Activated CD4-positive, alpha-beta T cell treated with anti-CD3 and anti-CD28 coated beads, Interleukin-2, amount 50 U/mL, for 4 hours (primary cell): ENCODE measurements around the gene TSHR.
A peak's percentile ranks its signal among the peaks of the same experiment; 100 is the strongest.
"Not testable (repeated sequence)": the region's sequence is repeated elsewhere in the genome, so short reads cannot be mapped to it uniquely, and the experiment has no call there.

ENCODE experiments used
- DNase-seq, 2 experiments: peaks; one replicate each; pipeline ENCODE4 v3.0.0-alpha.2; 2020

Gene TSHR

GRCh38 chr14:80953211-80953610 is 2.2 kb upstream of the TSHR start:
- not testable (repeated sequence) for DNase-seq

GRCh38 chr14:80954687-80955299 is 628 bp upstream of the TSHR start:
- DNase-seq = peak; percentile 69 to 75

- DNase-seq = no peak
Measured at GRCh38 chr14:80956102-80956501, 681 bp downstream of the TSHR start.

- DNase-seq = no peak
Measured at GRCh38 chr14:80956922-80957321, 1.5 kb downstream of the TSHR start.

GRCh38 chr14:80957613-80958012 is 2.2 kb downstream of the TSHR start:
- no peak for DNase-seq

GRCh38 chr14:80958226-80958625 is 2.8 kb downstream of the TSHR start:
- no peak for DNase-seq

GRCh38 chr14:80958939-80959338 is 3.5 kb downstream of the TSHR start:
- no peak for DNase-seq

GRCh38 chr14:80959496-80959895 is 4.1 kb downstream of the TSHR start:
- DNase-seq = peak; percentile 10 to 27

GRCh38 chr14:80965037-80965436 is 9.6 kb downstream of the TSHR start:
- DNase-seq = no peak

- DNase-seq = no peak
Measured at GRCh38 chr14:80973931-80974641, 18.7 kb downstream of the TSHR start.

- no peak for DNase-seq
Measured at GRCh38 chr14:80974679-80975078, 19.3 kb downstream of the TSHR start.

GRCh38 chr14:80977221-80977620 is 21.8 kb downstream of the TSHR start:
- no peak for DNase-seq

GRCh38 chr14:80978403-80978802 is 23.0 kb downstream of the TSHR start:
- no peak for DNase-seq

GRCh38 chr14:80979951-80980350 is 24.5 kb downstream of the TSHR start:
- DNase-seq = no peak

- DNase-seq = no peak
Measured at GRCh38 chr14:80981156-80981555, 25.7 kb downstream of the TSHR start.

GRCh38 chr14:80981673-80982072 is 26.3 kb downstream of the TSHR start:
- DNase-seq = no peak

GRCh38 chr14:80982711-80983110 is 27.3 kb downstream of the TSHR start:
- no peak for DNase-seq

GRCh38 chr14:80987235-80988032 is 32.0 kb downstream of the TSHR start:
- DNase-seq = peak; percentile 47 to 61

GRCh38 chr14:80988192-80988591 is 32.8 kb downstream of the TSHR start:
- no peak for DNase-seq

GRCh38 chr14:80988735-80989429 is 33.5 kb downstream of the TSHR start:
- no peak for DNase-seq

GRCh38 chr14:80992580-80992979 is 37.2 kb downstream of the TSHR start:
- no peak for DNase-seq

- DNase-seq = no peak
Measured at GRCh38 chr14:80996049-80996901, 40.9 kb downstream of the TSHR start.
